Upper lobe of left lung (tissue), 6 donors: ENCODE measurements around the gene TSPAN1. TPM values are rescaled to one million over a fixed set of nuclear protein-coding genes. Genes with fewer than 3 reads are reported as not detected.
A peak's percentile ranks its signal among the peaks of the same experiment; 100 is the strongest.

Experiments
- ATAC-seq, 2 donors: fragments of 200-7000 bp; cut with Tn5 transposase; one replicate each; pipeline ENCODE4 v1.9.1; 2022; ENCODE audit warnings: mild to moderate bottlenecking in 2 of 2, moderate library complexity in 2 of 2; ENCODE audit not compliant: low FRiP score in 2 of 2
- DNase-seq, 2 donors: peaks; one replicate each; pipeline ENCODE4 v3.0.0-alpha.2; 2019 to 2020
- H3K27ac ChIP-seq, 4 donors: fragments of 200-600 bp; sonication (generic); one replicate each; pipeline ENCODE4 v1.5.1; 2016 to 2019
- H3K27me3 ChIP-seq, 4 donors: fragments of 200-600 bp; sonication (generic); one replicate each; pipeline ENCODE4 v1.5.1; 2017 to 2019
- H3K36me3 ChIP-seq, 4 donors: fragments of 200-600 bp; sonication (generic); one replicate each; pipeline ENCODE4 v1.5.1; 2016 to 2019
- H3K4me1 ChIP-seq, 4 donors: fragments of 200-600 bp; sonication (generic); one replicate each; pipeline ENCODE4 v1.5.1; 2018 to 2019
- H3K4me3 ChIP-seq, 4 donors: fragments of 200-600 bp; sonication (generic); one replicate each; pipeline ENCODE4 v1.5.1; 2017 to 2019; ENCODE audit warnings: mild to moderate bottlenecking in 2 of 4, moderate library complexity in 1 of 4
- H3K9me3 ChIP-seq, 4 donors: fragments of 200-600 bp; sonication (generic); one replicate each; pipeline ENCODE4 v1.5.1; 2018 to 2019
- CTCF ChIP-seq, 6 experiments: fragments of 450-650 bp in 4 of 6; fragments of 200-600 bp in 2 of 6; sonication (generic) in 2 of 6; IDR thresholded peaks; one replicate each; pipeline ENCODE4 v1.5.1; 2016 to 2019; ENCODE audit warnings: antibody characterized with exemption in 6 of 6
- EP300 ChIP-seq, 4 donors: sonication (generic); formaldehyde crosslinking; IDR thresholded peaks; one replicate each; pipeline ENCODE4 v1.5.1; 2017; ENCODE audit warnings: antibody characterized with exemption in 4 of 4, control low read depth in 2 of 4
- POLR2A ChIP-seq, 4 donors: fragments of 450-650 bp; IDR thresholded peaks; one replicate each; pipeline ENCODE4 v1.5.1; 2016 to 2017; ENCODE audit warnings: antibody characterized with exemption in 4 of 4, mild to moderate bottlenecking in 2 of 4
- POLR2AphosphoS5 ChIP-seq, 2 donors: sonication (generic); formaldehyde crosslinking; IDR thresholded peaks; one replicate each; pipeline ENCODE4 v1.5.1; 2017; ENCODE audit warnings: antibody characterized with exemption in 2 of 2
- WGBS, 2 donors: methylation state at CpG; one replicate each; pipeline ENCODE4 v1.1.5; 2017 to 2018; 5-methylcytosine and 5-hydroxymethylcytosine counted together
- total RNA-seq, 6 donors: library from RNA; depleted of rRNA in 4 of 6; stranded (reverse); fragments of >200 nt in 4 of 6; gene quantifications; one replicate each; pipeline versions ENCODE4 v1.1.0 to v1.2.1, GENCODE V29; 2016 to 2021
- donor health status: DM: no; HTN: no; CAD: no; lungs with moderate emphysema.
- donor health status: DM: no; HTN: yes; CAD: no; lungs with severe emphysema.

The TSPAN1 gene
- total RNA-seq, 6 donors from 2014 or later, result 12.2 to 109 (median 31.2) TPM

- TF ChIP-seq POLR2A (IDR thresholded peaks at IDR 0.05), result peak in 1 of 4 donors; percentile 15
- TF ChIP-seq CTCF (IDR thresholded peaks at IDR 0.05), result no peak
- WGBS, 2 donors, result 54% methylated on average over 8 of the region's 8 CpGs
- peaks cover 27 to 52% (median 41%) of the 10 kb centered on the region in 4 donors for H3K4me1 ChIP-seq
- no peaks in the 10 kb centered on the region for H3K9me3 ChIP-seq
- no peaks in the 10 kb centered on the region for H3K36me3 ChIP-seq
- no peak overlapping the region for H3K4me3 ChIP-seq
- peak; percentile 34 to 52 for ATAC-seq
- H3K27me3 ChIP-seq, result no peaks in the 10 kb centered on the region
- DNase-seq, result peak in 1 of 2 donors; percentile 85
- H3K27ac ChIP-seq, result peak overlapping the region; percentile 29 to 75 (median 70)
Observed at GRCh38 chr1:46183079-46183847, 8.4 kb downstream of the TSPAN1 start.

DNA sequence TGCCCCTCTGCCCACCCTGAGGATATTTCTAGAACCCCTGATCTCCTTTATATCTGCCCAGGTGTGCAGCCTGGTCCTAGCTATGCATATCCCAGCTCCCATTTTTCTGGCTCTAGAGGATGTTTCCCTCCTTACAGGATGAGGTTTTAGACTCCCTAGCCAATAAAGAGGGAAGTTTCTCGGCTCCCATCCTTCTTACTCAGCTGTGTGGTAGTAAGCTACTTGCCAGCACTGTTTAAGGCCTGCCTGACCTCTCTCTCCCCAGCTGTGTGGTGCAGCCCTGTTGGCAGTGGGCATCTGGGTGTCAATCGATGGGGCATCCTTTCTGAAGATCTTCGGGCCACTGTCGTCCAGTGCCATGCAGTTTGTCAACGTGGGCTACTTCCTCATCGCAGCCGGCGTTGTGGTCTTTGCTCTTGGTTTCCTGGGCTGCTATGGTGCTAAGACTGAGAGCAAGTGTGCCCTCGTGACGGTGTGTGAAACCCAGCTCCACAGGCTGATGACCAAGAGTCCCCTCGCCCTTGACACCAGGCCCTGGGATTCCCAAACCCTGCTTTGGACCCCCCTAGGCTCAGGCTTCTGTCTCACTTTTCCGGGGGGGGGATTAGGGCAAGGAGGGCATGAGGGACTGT, 9.2 kb downstream of the TSPAN1 start:
- no peaks in the 10 kb centered on the region for H3K27me3 ChIP-seq
- TF ChIP-seq CTCF (IDR thresholded peaks at IDR 0.05), result no peak
- no peak for TF ChIP-seq EP300 (IDR thresholded peaks at IDR 0.05)
- TF ChIP-seq POLR2AphosphoS5 (IDR thresholded peaks at IDR 0.05), result no peak
- TF ChIP-seq POLR2A (IDR thresholded peaks at IDR 0.05), result no peak
- H3K4me1 ChIP-seq, result peaks cover 24 to 57% (median 48%) of the 10 kb centered on the region in 4 donors
- no peak overlapping the region for H3K4me3 ChIP-seq
- peaks cover 0 to under 1% (median 0%) of the 10 kb centered on the region in 4 donors for H3K36me3 ChIP-seq
- 75 to 85% methylated on average over 7 to 12 of the region's 12 CpGs for WGBS, 2 donors
- H3K27ac ChIP-seq, result peak overlapping the region; percentile 29 to 75 (median 70)
- ATAC-seq (no peak), DNase-seq (no peak)
- no peaks in the 10 kb centered on the region for H3K9me3 ChIP-seq

- Histone ChIP-seq H3K4me1 (peaks cover 20 to 54% (median 40%) of the 10 kb centered on the region in 4 donors), H3K9me3 (no peaks in the 10 kb centered on the region), H3K27ac (peak overlapping the region in 1 of 4 donors; percentile 75), H3K36me3 (peaks cover 0 to 8% (median 4%) of the 10 kb centered on the region in 4 donors), H3K27me3 (no peaks in the 10 kb centered on the region), H3K4me3 (no peak overlapping the region)
- TF ChIP-seq POLR2A (IDR thresholded peaks at IDR 0.05) (no peak), CTCF (IDR thresholded peaks at IDR 0.05) (no peak), EP300 (IDR thresholded peaks at IDR 0.05) (no peak), POLR2AphosphoS5 (IDR thresholded peaks at IDR 0.05) (no peak)
- no peak for ATAC-seq
- DNase-seq, result no peak
- 73 to 79% methylated on average over 7 of the region's 7 CpGs for WGBS, 2 donors
Observed at GRCh38 chr1:46184920-46185658, 10.2 kb downstream of the TSPAN1 start.

DNA sequence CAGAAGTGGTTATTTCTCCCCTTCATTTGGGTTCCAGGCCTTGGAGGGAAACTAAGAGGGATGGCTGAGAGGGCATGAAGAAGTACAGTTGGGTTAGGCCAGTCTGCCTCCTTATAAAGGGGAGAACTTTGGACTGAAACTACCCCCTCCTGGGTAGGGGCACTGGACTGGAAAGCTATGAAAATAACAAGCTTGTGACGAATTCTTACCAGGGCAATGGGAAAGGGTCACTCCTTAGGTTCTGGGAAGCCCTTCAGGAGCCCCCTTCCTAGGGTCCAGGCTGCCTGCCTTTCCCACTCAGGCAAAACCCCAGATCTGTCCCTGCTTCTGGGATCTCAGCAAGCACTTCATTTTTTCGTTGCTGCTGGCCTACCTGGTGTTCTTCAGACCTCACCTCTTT, 11.2 kb downstream of the TSPAN1 start:
- Histone ChIP-seq H3K9me3 (no peaks in the 10 kb centered on the region), H3K4me3 (no peak overlapping the region), H3K27ac (no peak overlapping the region), H3K4me1 (peaks cover 19 to 52% (median 35%) of the 10 kb centered on the region in 4 donors), H3K36me3 (peaks cover 0 to 17% (median 6%) of the 10 kb centered on the region in 4 donors), H3K27me3 (no peaks in the 10 kb centered on the region)
- no peak for ATAC-seq
- no peak for TF ChIP-seq EP300 (IDR thresholded peaks at IDR 0.05)
- no peak for TF ChIP-seq CTCF (IDR thresholded peaks at IDR 0.05)
- no peak for TF ChIP-seq POLR2A (IDR thresholded peaks at IDR 0.05)
- TF ChIP-seq POLR2AphosphoS5 (IDR thresholded peaks at IDR 0.05), result no peak
- DNase-seq, result no peak
- WGBS, 2 donors, result 80 to 96% methylated on average over 2 of the region's 2 CpGs
